Neuronal stem cell (in vitro differentiated cells): Measurements from ENCODE around the gene MTFR1L.

ENCODE experiments used
- DNase-seq: peaks from one replicate; pipeline ENCODE4 v3.0.0-alpha.2; 2013; ENCODE audit warnings: low spot score
- H2AFZ ChIP-seq: one replicate; pipeline ENCODE4 v1.6.1; 2013; ENCODE audit warnings: mild to moderate bottlenecking, low read length, inconsistent platforms
- H2AK5ac ChIP-seq: 2 replicates; pipeline ENCODE4 v1.6.1; 2013; ENCODE audit warnings: low read depth, mild to moderate bottlenecking, inconsistent platforms, low read length, moderate library complexity, mixed read lengths
- H2BK120ac ChIP-seq: 2 replicates; pipeline ENCODE4 v1.6.1; 2013; ENCODE audit warnings: low read depth, mild to moderate bottlenecking, inconsistent platforms, low read length, moderate library complexity, mixed read lengths
- H2BK12ac ChIP-seq: one replicate; pipeline ENCODE4 v1.6.1; 2013; ENCODE audit warnings: low read length, inconsistent platforms
- H2BK15ac ChIP-seq: 2 replicates; pipeline ENCODE4 v1.6.1; 2013; ENCODE audit warnings: mild to moderate bottlenecking, low read length, inconsistent platforms, mixed read lengths
- H2BK5ac ChIP-seq: one replicate; pipeline ENCODE4 v1.6.1; 2013; ENCODE audit warnings: inconsistent platforms, mild to moderate bottlenecking, low read length, moderate library complexity
- H3K14ac ChIP-seq: one replicate; pipeline ENCODE4 v1.6.1; 2013; ENCODE audit warnings: low read length, inconsistent platforms
- H3K18ac ChIP-seq: 2 replicates; pipeline ENCODE4 v1.6.1; 2013; ENCODE audit warnings: low read length, inconsistent platforms
- H3K23ac ChIP-seq: 2 replicates; pipeline ENCODE4 v1.6.1; 2013; ENCODE audit warnings: low read depth, mild to moderate bottlenecking, mixed read lengths, low read length, inconsistent platforms; ENCODE audit not compliant: poor library complexity
- H3K27ac ChIP-seq: replicated peaks from 3 replicates; pipeline ENCODE4 v1.5.1; 2013; ENCODE audit warnings: low read length, inconsistent platforms
- H3K27me3 ChIP-seq, 3 experiments: 2 replicates each; pipeline ENCODE4 v1.6.1; 2013; ENCODE audit warnings: low read length in 3 of 3, mild to moderate bottlenecking in 2 of 3, inconsistent platforms in 1 of 3, low read depth in 1 of 3, mixed read lengths in 1 of 3, moderate library complexity in 1 of 3; ENCODE audit not compliant: control insufficient read depth in 3 of 3, insufficient read depth in 3 of 3
- H3K36me3 ChIP-seq, 2 donors: replicated peaks in 1 of 2; 2 replicates each; pipeline ENCODE4 v1.6.1; 2013; ENCODE audit warnings: low read length in 2 of 2; ENCODE audit not compliant: control insufficient read depth in 2 of 2, insufficient read depth in 2 of 2
- H3K4ac ChIP-seq: 2 replicates; pipeline ENCODE4 v1.6.1; 2013; ENCODE audit warnings: inconsistent platforms, mild to moderate bottlenecking, low read length, moderate library complexity
- H3K4me1 ChIP-seq, 2 donors: 1 replicate in 1 of 2; 2 replicates in 1 of 2; pipeline ENCODE4 v1.6.1; 2013; ENCODE audit warnings: low read length in 2 of 2, low read depth in 1 of 2; ENCODE audit not compliant: control insufficient read depth in 2 of 2, insufficient read depth in 1 of 2
- H3K4me2 ChIP-seq: one replicate; pipeline ENCODE4 v1.6.1; 2013; ENCODE audit warnings: mild to moderate bottlenecking, low read length, inconsistent platforms; ENCODE audit not compliant: insufficient read depth, poor library complexity, severe bottlenecking
- H3K4me3 ChIP-seq, 2 donors: 2 replicates each; pipeline ENCODE4 v1.5.1; 2013; ENCODE audit warnings: low read length in 2 of 2, mild to moderate bottlenecking in 2 of 2, inconsistent platforms in 1 of 2, moderate library complexity in 1 of 2
- H3K79me1 ChIP-seq: one replicate; pipeline ENCODE4 v1.6.1; 2013; ENCODE audit warnings: low read depth, mild to moderate bottlenecking, inconsistent platforms, low read length, moderate library complexity
- H3K9ac ChIP-seq: one replicate; pipeline ENCODE4 v1.6.1; 2013; ENCODE audit warnings: mild to moderate bottlenecking, low read depth, low read length, inconsistent platforms; ENCODE audit not compliant: poor library complexity
- H3K9me3 ChIP-seq, 2 donors: replicated peaks in 1 of 2; 2 replicates each; pipeline versions ENCODE3 to v1.6.1; 2013; ENCODE audit warnings: low read length in 2 of 2, mild to moderate bottlenecking in 2 of 2, inconsistent platforms in 1 of 2, low read depth in 1 of 2, mixed read lengths in 1 of 2, moderate library complexity in 1 of 2; ENCODE audit not compliant: control insufficient read depth in 2 of 2, insufficient read depth in 1 of 2
- H4K8ac ChIP-seq: one replicate; pipeline ENCODE4 v1.6.1; 2013; ENCODE audit warnings: low read depth, mild to moderate bottlenecking, inconsistent platforms, low read length, moderate library complexity
- H4K91ac ChIP-seq: one replicate; pipeline ENCODE4 v1.6.1; 2013; ENCODE audit warnings: low read length, low read depth, mild to moderate bottlenecking, inconsistent platforms; ENCODE audit not compliant: poor library complexity
- WGBS, 2 donors: extraction: QIAGEN DNeasy Blood & Tissue Kit; methylation state at CpG; one replicate each; pipeline ENCODE4 v1.1.7; 2013; ENCODE audit warnings: missing lambda C conversion rate in 2 of 2, mixed read lengths in 1 of 2; ENCODE audit not compliant: insufficient read length in 2 of 2, insufficient replicate concordance in 1 of 2; ENCODE audit errors: extremely low coverage in 2 of 2; 5-methylcytosine and 5-hydroxymethylcytosine counted together

Gene MTFR1L

DNA sequence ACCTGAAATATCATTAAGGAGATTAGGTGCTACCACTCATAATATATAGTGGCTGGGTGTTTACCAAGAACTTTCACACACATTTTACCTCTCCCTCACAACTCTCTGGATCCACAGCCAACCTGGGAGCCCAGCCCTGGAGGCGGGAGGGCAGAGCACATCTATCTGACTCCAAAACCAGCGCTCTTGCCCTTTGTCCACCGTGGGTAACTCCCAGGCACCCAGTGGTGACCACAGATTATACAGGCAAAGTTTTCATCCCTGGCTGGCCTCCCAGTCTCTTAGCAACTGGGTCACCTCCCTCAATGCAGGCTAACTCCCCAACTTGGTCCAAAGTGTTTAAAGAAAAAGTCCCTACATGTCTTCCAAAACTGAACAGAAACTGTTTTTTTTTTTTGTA is 53.4 kb downstream of the MTFR1L start:
- Histone ChIP-seq H2AFZ (no peak overlapping the region), H3K4me1 (peaks cover 18 to 22% of the 10 kb centered on the region in 2 donors), H4K8ac (no peak overlapping the region), H3K9ac (no peak overlapping the region), H2AK5ac (no peak overlapping the region), H3K9me3 (no peaks in the 10 kb centered on the region), H3K79me1 (peaks cover 1% of the 10 kb centered on the region), H3K23ac (no peak overlapping the region), H3K27me3 (peaks cover 0 to 9% (median 0%) of the 10 kb centered on the region in 3 experiments), H2BK12ac (no peak overlapping the region), H2BK5ac (no peak overlapping the region), H3K4me3 (no peak overlapping the region), H3K27ac (no peak overlapping the region), H3K18ac (no peak overlapping the region), H2BK15ac (no peak overlapping the region), H2BK120ac (no peak overlapping the region), H4K91ac (no peak overlapping the region), H3K14ac (no peak overlapping the region), H3K36me3 (peaks cover 0 to 6% of the 10 kb centered on the region in 2 donors), H3K4me2 (no peak overlapping the region), H3K4ac (no peak overlapping the region)
- no peak for DNase-seq
- no CpG with 5 or more reads among the region's 3 CpGs for WGBS, 2 donors

DNA sequence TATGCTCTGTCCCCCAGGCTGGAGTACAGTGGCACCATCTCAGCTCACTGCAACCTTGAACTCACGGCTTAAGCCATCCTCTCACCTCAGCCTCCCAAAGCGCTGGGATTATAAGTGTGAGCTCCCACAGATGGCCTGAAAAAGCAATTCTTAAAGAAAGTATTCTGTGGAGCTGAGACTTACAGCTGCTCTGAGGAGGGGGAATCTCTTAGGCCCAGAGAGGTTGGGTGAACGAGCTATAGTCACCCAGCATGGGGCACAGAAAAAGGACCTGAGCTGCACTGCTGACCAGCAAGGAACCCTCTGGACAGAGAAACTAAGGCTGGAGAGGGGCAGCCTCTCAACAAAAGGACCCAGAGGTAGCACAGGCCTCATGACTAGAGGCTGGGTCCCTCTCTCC is 54.5 kb downstream of the MTFR1L start:
- DNase-seq: no peak
- H3K4me3 ChIP-seq: peak overlapping the region in 1 of 2 donors; percentile 55
- no peak overlapping the region for H2AFZ ChIP-seq
- H2BK15ac ChIP-seq: peak overlapping the region; percentile 46
- peak overlapping the region; percentile 78 for H3K4me2 ChIP-seq
- no peak overlapping the region for H2BK120ac ChIP-seq
- peak overlapping the region; percentile 99 for H2AK5ac ChIP-seq
- H2BK5ac ChIP-seq: no peak overlapping the region
- peaks cover 18 to 22% of the 10 kb centered on the region in 2 donors for H3K4me1 ChIP-seq
- H3K79me1 ChIP-seq: peaks cover 1% of the 10 kb centered on the region
- no peak overlapping the region for H3K27ac ChIP-seq
- peaks cover 0 to 9% (median 0%) of the 10 kb centered on the region in 3 experiments for H3K27me3 ChIP-seq
- H2BK12ac ChIP-seq: no peak overlapping the region
- no peak overlapping the region for H4K8ac ChIP-seq
- no peak overlapping the region for H4K91ac ChIP-seq
- H3K14ac ChIP-seq: peak overlapping the region; percentile 75
- H3K4ac ChIP-seq: no peak overlapping the region
- no CpG with 5 or more reads among the region's 3 CpGs for WGBS, 2 donors
- peak overlapping the region; percentile 92 for H3K23ac ChIP-seq
- peaks cover 0 to 6% of the 10 kb centered on the region in 2 donors for H3K36me3 ChIP-seq
- no peaks in the 10 kb centered on the region for H3K9me3 ChIP-seq
- H3K18ac ChIP-seq: peak overlapping the region; percentile 96
- H3K9ac ChIP-seq: no peak overlapping the region

DNA sequence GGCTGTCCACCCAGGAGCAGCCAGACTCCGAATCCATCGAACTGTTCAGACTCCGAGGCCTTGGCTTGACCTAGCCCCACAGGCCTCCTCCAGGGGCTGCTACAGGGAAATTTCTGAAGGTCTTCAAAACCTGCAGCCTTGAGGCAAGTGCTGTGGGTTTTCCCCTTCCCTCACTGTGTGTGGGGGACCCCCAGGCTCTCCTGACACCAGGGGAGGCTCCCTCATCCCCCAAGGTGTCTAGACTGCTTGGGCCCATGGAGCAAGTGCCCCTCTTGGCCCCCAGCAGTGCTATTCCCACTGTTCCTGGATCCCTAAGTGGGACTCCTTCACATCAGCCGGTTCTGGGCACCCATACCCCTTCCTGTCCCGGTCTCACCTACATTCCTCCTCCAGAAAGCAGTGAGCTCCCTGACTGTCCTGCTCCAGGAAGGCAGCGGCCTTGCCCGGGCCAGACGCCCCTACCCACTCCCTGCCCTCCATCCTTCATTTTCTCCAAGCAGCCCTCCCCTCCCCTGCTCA is 54.9 kb downstream of the MTFR1L start:
- Histone ChIP-seq H2AK5ac (peak overlapping the region; percentile 99), H3K9ac (peak overlapping the region; percentile 91), H3K27me3 (peaks cover 0 to 9% (median 0%) of the 10 kb centered on the region in 3 experiments), H3K4ac (peak overlapping the region; percentile 68), H3K18ac (peak overlapping the region; percentile 96), H3K79me1 (peaks cover 1% of the 10 kb centered on the region), H3K4me2 (peak overlapping the region; percentile 78), H2BK120ac (no peak overlapping the region), H3K23ac (peak overlapping the region; percentile 92), H4K91ac (no peak overlapping the region), H3K14ac (peak overlapping the region; percentile 75), H4K8ac (peak overlapping the region; percentile 48), H3K4me1 (peaks cover 16 to 22% of the 10 kb centered on the region in 2 donors), H2BK15ac (peak overlapping the region; percentile 46), H2AFZ (peak overlapping the region; percentile 94), H3K4me3 (peak overlapping the region; percentile 55 to 76), H3K36me3 (peaks cover 0 to 6% of the 10 kb centered on the region in 2 donors), H3K9me3 (no peaks in the 10 kb centered on the region), H2BK5ac (no peak overlapping the region), H3K27ac (no peak overlapping the region), H2BK12ac (no peak overlapping the region)
- DNase-seq: no peak
- no CpG with 5 or more reads among the region's 8 CpGs for WGBS, 2 donors

DNA sequence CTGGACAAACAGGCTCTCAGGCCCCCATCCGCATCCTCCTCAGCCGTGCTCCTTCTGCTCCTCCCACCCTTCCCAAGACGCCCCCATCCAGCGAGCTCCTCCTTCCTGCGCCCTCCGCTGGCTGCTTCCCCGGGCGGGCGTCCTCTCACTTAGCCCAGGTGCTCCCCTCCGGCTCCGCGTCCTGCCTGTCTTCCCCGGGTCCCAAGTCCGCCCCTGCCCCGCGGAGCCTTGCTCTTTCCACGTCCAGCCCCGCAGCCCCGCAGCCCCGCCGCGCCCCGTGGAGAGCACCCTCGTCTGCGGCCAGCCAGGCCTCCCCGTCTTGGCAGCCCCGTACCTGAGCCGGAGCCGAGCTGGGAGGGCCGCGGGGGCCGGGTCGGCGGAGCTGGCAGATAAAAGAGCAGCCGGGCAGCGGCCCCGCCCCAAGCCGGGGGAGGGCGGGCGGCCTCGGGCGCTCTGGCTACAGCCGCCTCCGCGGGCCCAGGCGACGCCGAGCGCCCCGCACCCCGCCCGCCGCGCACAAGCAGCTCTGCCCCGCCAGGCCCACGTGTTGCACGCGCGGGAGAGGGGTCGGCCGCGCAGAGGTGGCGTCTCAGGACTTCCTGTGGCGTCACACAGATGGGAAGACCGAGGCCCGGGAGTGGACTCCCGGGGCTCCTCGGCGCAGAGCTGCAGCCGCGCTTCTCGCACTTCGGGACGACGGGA is 55.6 kb downstream of the MTFR1L start, which contains the start of gene PAQR7:
TSS of gene PAQR7 (minus strand) at position 555 of the 702 bp plus-strand sequence. CDS start 11,869 bp downstream, outside the sequence.
- peaks cover 1% of the 10 kb centered on the region for H3K79me1 ChIP-seq

More for the DNA sequence above, 55.6 kb downstream of the MTFR1L start, which contains the start of gene PAQR7:
- Histone ChIP-seq H3K4me1 (peaks cover 10 to 22% of the 10 kb centered on the region in 2 donors), H3K4me3 (peak within 1 kb of the TSS; percentile 55 to 76), H2BK5ac (no peak within 1 kb of the TSS), H3K27me3 (peaks cover 0 to 9% (median 0%) of the 10 kb centered on the region in 3 experiments), H2AFZ (peak within 1 kb of the TSS; percentile 94), H2BK12ac (no peak within 1 kb of the TSS), H3K9me3 (no peaks in the 10 kb centered on the region), H3K18ac (peak within 1 kb of the TSS; percentile 96), H3K4me2 (peak within 1 kb of the TSS; percentile 90), H2BK120ac (no peak within 1 kb of the TSS), H2BK15ac (peak within 1 kb of the TSS; percentile 46), H3K23ac (peak within 1 kb of the TSS; percentile 92), H3K14ac (peak within 1 kb of the TSS; percentile 75), H4K91ac (peak within 1 kb of the TSS; percentile 77), H4K8ac (peak within 1 kb of the TSS; percentile 48), H2AK5ac (peak within 1 kb of the TSS; percentile 99), H3K9ac (peak within 1 kb of the TSS; percentile 91), H3K4ac (peak within 1 kb of the TSS; percentile 68), H3K27ac (peak within 1 kb of the TSS; percentile 51), H3K36me3 (peaks cover 0 to 6% of the 10 kb centered on the region in 2 donors)
- WGBS, 2 donors: no CpG with 5 or more reads among the region's 75 CpGs
- DNase-seq: peak; percentile 70
